SH-SY5Y (cell line): Measurements from ENCODE around the gene NMNAT2.

Experiments
- GATA2 ChIP-seq: IDR thresholded peaks from 2 replicates; pipeline ENCODE4 v1.6.1; 2011; ENCODE audit warnings: mild to moderate bottlenecking, low read depth, low read length
- GATA3 ChIP-seq: IDR thresholded peaks from 2 replicates; pipeline ENCODE4 v1.6.1; 2011; ENCODE audit warnings: low read depth, mild to moderate bottlenecking, low read length, moderate library complexity

DNA sequence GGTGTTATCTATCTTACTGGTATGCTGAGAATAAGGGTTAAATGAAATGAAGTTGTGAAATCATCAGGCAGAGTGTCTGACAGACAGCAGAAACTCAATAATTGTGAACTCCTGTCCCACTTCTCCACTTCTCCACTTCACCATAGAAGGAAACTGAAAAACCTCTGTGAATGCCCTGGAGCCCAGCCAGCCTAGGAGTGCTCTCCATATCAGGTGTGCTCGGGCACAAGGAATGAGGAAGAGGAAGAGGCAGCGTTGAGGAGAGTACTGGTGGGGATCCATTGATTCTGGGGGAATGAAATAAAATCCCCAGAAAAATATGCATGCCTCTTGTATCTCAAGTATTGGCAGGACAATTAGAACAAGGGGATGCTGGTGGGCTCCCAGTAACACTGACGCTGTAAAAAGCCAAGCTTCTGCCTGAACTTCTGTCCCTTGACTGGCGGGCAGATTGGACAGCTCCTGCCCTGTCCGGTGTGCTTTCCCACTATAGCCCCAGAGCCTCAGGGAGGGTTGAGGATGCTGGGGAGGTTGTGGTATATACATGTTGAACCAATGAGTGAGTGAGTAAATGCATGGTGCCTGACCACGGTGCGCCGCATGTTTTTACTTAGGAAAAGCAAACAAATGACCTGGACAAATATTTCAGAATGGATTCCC lies 47.7 kb downstream of the NMNAT2 start:
- no peak for TF ChIP-seq GATA2
- no peak for TF ChIP-seq GATA3
